ENCODE data around the gene CRHR1. TPM values are rescaled to one million over a fixed set of nuclear protein-coding genes. Genes with fewer than 3 reads are reported as not detected.

The CRHR1 gene
- total and polyA plus RNA-seq, 2 of the 4 experiments (the other 2 are of a cell fraction): not detected

GRCh38 chr17:45847101-45847500, 63.0 kb downstream of the CRHR1 start:
- ChIA-PET CTCF (no interaction called here), POLR2A (ENCODE audit: unreplicated experiment) (no interaction called here)
- no peak overlapping the region for H4K8ac ChIP-seq (ENCODE audit: low read depth in 2 of 2, low read length in 2 of 2)
- BruUV-seq (replicated peaks): no TSS peak
- no peak overlapping the region for H2AK9ac ChIP-seq (replicated peaks; ENCODE audit: low read depth, low read length, poor library complexity)
- H3K14ac ChIP-seq (replicated peaks; ENCODE audit: low read depth, low read length): no peak overlapping the region
- H2AK5ac ChIP-seq (ENCODE audit: low read depth, low read length): no peak overlapping the region
- ATAC-seq (ENCODE audit: low read depth) (no peak), DNase-seq (no peak)
- no peak overlapping the region for H3K4me3 ChIP-seq (ENCODE audit: insufficient read depth, low read depth, low read length)
- H3K27ac ChIP-seq (ENCODE audit: insufficient read depth, low read length): no peak overlapping the region
- no peak overlapping the region for H2BK120ac ChIP-seq (ENCODE audit: low read depth, low read length)
- H4K20me1 ChIP-seq (ENCODE audit: insufficient read depth, low read length): no peaks in the 10 kb centered on the region
- H3K9me3 ChIP-seq (ENCODE audit: control insufficient read depth, insufficient read depth, low read length): no peaks in the 10 kb centered on the region
- H3K79me1 ChIP-seq (ENCODE audit: low read depth in 1 of 2, low read length in 2 of 2): no peaks in the 10 kb centered on the region
- H3K9ac ChIP-seq (ENCODE audit: low read depth, low read length): no peak overlapping the region
- in situ Hi-C loops (cut with MboI; ENCODE audit: low sequenced_read_pairs) (loop anchor here (25.0 kb wide), 1 partner anchor 435 kb away; no protein-coding TSS in a partner anchor), intact Hi-C loops (cut with micrococcal nuclease) (no loop called here), dilution Hi-C loops (cut with HindIII; ENCODE audit: low sequenced_read_pairs, unreplicated experiment) (no loop called here)
- H2BK20ac ChIP-seq (ENCODE audit: low read depth, low read length): no peak overlapping the region
- no peak overlapping the region for H2BK15ac ChIP-seq (ENCODE audit: low read depth, low read length)
- no peak overlapping the region for H3K4me2 ChIP-seq (ENCODE audit: low read depth, low read length)
- WGBS, 2 experiments (ENCODE audit: extremely low coverage in 2 of 2, insufficient read length in 1 of 2): 71% methylated on average over 1 of the region's 4 CpGs; no CpG with 5 or more reads in 1 of the 2 experiments
- H2BK5ac ChIP-seq (ENCODE audit: low read depth, low read length, poor library complexity, severe bottlenecking): no peak overlapping the region
- H3K18ac ChIP-seq (ENCODE audit: low read depth, low read length): no peak overlapping the region
- no peak overlapping the region for H3K4ac ChIP-seq (ENCODE audit: low read depth, low read length)
- no peaks in the 10 kb centered on the region for H3K4me1 ChIP-seq (ENCODE audit: control insufficient read depth, insufficient read depth, low read length)
- H3K36me3 ChIP-seq (ENCODE audit: control insufficient read depth, insufficient read depth, low read length): no peaks in the 10 kb centered on the region
- no peak overlapping the region for H4K91ac ChIP-seq (ENCODE audit: insufficient read depth, low read depth, low read length)
- no peak for TF ChIP-seq NFE2L2 (IDR thresholded peaks at IDR 0.05; ENCODE audit: low read depth, low read length)
- TF ChIP-seq, protein P1, sequence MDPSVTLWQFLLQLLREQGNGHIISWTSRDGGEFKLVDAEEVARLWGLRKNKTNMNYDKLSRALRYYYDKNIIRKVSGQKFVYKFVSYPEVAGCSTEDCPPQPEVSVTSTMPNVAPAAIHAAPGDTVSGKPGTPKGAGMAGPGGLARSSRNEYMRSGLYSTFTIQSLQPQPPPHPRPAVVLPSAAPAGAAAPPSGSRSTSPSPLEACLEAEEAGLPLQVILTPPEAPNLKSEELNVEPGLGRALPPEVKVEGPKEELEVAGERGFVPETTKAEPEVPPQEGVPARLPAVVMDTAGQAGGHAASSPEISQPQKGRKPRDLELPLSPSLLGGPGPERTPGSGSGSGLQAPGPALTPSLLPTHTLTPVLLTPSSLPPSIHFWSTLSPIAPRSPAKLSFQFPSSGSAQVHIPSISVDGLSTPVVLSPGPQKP (IDR thresholded peaks at IDR 0.05; ENCODE audit: borderline replicate concordance, low read depth, low read length): no peak
- TF ChIP-seq, protein P2, sequence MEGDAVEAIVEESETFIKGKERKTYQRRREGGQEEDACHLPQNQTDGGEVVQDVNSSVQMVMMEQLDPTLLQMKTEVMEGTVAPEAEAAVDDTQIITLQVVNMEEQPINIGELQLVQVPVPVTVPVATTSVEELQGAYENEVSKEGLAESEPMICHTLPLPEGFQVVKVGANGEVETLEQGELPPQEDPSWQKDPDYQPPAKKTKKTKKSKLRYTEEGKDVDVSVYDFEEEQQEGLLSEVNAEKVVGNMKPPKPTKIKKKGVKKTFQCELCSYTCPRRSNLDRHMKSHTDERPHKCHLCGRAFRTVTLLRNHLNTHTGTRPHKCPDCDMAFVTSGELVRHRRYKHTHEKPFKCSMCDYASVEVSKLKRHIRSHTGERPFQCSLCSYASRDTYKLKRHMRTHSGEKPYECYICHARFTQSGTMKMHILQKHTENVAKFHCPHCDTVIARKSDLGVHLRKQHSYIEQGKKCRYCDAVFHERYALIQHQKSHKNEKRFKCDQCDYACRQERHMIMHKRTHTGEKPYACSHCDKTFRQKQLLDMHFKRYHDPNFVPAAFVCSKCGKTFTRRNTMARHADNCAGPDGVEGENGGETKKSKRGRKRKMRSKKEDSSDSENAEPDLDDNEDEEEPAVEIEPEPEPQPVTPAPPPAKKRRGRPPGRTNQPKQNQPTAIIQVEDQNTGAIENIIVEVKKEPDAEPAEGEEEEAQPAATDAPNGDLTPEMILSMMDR (conservative IDR thresholded peaks at IDR 0.05; ENCODE audit: low read depth, low read length): no peak
- H3K23ac ChIP-seq (ENCODE audit: low read depth, low read length): no peak overlapping the region
- no peak overlapping the region for H3K56ac ChIP-seq (ENCODE audit: extremely low read depth, insufficient read depth, low read length)
- H3K9me1 ChIP-seq (ENCODE audit: insufficient read depth, low read length): no peaks in the 10 kb centered on the region
- H4K5ac ChIP-seq (ENCODE audit: low read depth, low read length): no peak overlapping the region
- H3K27me3 ChIP-seq (ENCODE audit: control insufficient read depth, insufficient read depth, low read length): peaks cover 10% of the 10 kb centered on the region
- H2AFZ ChIP-seq (replicated peaks; ENCODE audit: low read length, poor library complexity): no peak overlapping the region
